ENCODE data around the gene APBB2.
"Not testable (repeated sequence)": the region's sequence is repeated elsewhere in the genome, so short reads cannot be mapped to it uniquely, and the experiment has no call there.

The APBB2 gene

GRCh38 chr4:41160012-41160789 is 54.1 kb downstream of the APBB2 start:
- no peak for DNase-seq (ENCODE audit: low read depth in 3 of 3, low spot score in 1 of 3)

GRCh38 chr4:41158756-41159155 is 55.6 kb downstream of the APBB2 start:
- DNase-seq (ENCODE audit: low read depth in 3 of 3, low spot score in 1 of 3): no peak

GRCh38 chr4:41158274-41158673 is 56.1 kb downstream of the APBB2 start:
- DNase-seq (ENCODE audit: low read depth in 3 of 3, low spot score in 1 of 3): no peak

- no peak for DNase-seq (ENCODE audit: low read depth in 3 of 3, low spot score in 1 of 3)
Measured at GRCh38 chr4:41157009-41157408, 57.3 kb downstream of the APBB2 start.

GRCh38 chr4:41156574-41156973 is 57.8 kb downstream of the APBB2 start:
- DNase-seq (ENCODE audit: low read depth in 3 of 3, low spot score in 1 of 3): no peak

GRCh38 chr4:41155194-41155830 is 59.0 kb downstream of the APBB2 start:
- no peak for DNase-seq (ENCODE audit: low read depth in 3 of 3, low spot score in 1 of 3)

- no peak for DNase-seq (ENCODE audit: low read depth in 3 of 3, low spot score in 1 of 3)
Measured at GRCh38 chr4:41154814-41155177, 59.5 kb downstream of the APBB2 start.

- no peak for DNase-seq (ENCODE audit: low read depth in 3 of 3, low spot score in 1 of 3)
Measured at GRCh38 chr4:41154010-41154813, 60.1 kb downstream of the APBB2 start.

- no peak for DNase-seq (ENCODE audit: low read depth in 3 of 3, low spot score in 1 of 3)
Measured at GRCh38 chr4:41150401-41150800, 63.9 kb downstream of the APBB2 start.

GRCh38 chr4:41149568-41149967 is 64.8 kb downstream of the APBB2 start:
- DNase-seq (ENCODE audit: low read depth in 3 of 3, low spot score in 1 of 3): not testable (repeated sequence)

GRCh38 chr4:41148931-41149330 is 65.4 kb downstream of the APBB2 start:
- DNase-seq (ENCODE audit: low read depth in 3 of 3, low spot score in 1 of 3): no peak

- DNase-seq (ENCODE audit: low read depth in 3 of 3, low spot score in 1 of 3): no peak
Measured at GRCh38 chr4:41148292-41148691, 66.0 kb downstream of the APBB2 start.

- DNase-seq (ENCODE audit: low read depth in 3 of 3, low spot score in 1 of 3): not testable (repeated sequence)
Measured at GRCh38 chr4:41147570-41147969, 66.8 kb downstream of the APBB2 start.

GRCh38 chr4:41146716-41147506 is 67.4 kb downstream of the APBB2 start:
- DNase-seq (ENCODE audit: low read depth in 3 of 3, low spot score in 1 of 3): no peak

GRCh38 chr4:41146196-41146595 is 68.1 kb downstream of the APBB2 start:
- DNase-seq (ENCODE audit: low read depth in 3 of 3, low spot score in 1 of 3): no peak

GRCh38 chr4:41145571-41146078 is 68.7 kb downstream of the APBB2 start:
- DNase-seq (ENCODE audit: low read depth in 3 of 3, low spot score in 1 of 3): no peak

GRCh38 chr4:41144812-41145211 is 69.5 kb downstream of the APBB2 start:
- no peak for DNase-seq (ENCODE audit: low read depth in 3 of 3, low spot score in 1 of 3)

- DNase-seq (ENCODE audit: low read depth in 3 of 3, low spot score in 1 of 3): no peak
Measured at GRCh38 chr4:41144040-41144379, 70.3 kb downstream of the APBB2 start.

- no peak for DNase-seq (ENCODE audit: low read depth in 3 of 3, low spot score in 1 of 3)
Measured at GRCh38 chr4:41143311-41144039, 70.9 kb downstream of the APBB2 start.

Measured in stimulated activated CD4-positive, alpha-beta T cell treated with anti-CD3 and anti-CD28 coated beads, TNF-alpha, amount 100 ng/mL, for 1 hour (primary cell).